SK-N-SH (cell line): ENCODE measurements around the gene TMOD4. TPM values are rescaled to one million over a fixed set of nuclear protein-coding genes. Genes with fewer than 3 reads are reported as not detected.
A peak's percentile ranks its signal among the peaks of the same experiment; 100 is the strongest.

Source experiments
- CTCF ChIA-PET: fragments of 300-600, 350-600 bp; formaldehyde crosslinking; extraction: SDS; loops from one replicate; lab custom pipeline; 2021; lab: Yijun Ruan, JAX
- POLR2A ChIA-PET: fragments of 350-600 bp; sonication (Branson Sonifier 250); formaldehyde crosslinking; extraction: SDS; loops from one replicate; lab custom pipeline; 2020; ENCODE audit warnings: antibody characterized with exemption, inconsistent platforms; lab: Yijun Ruan, JAX
- DNase-seq: peaks from one replicate; pipeline ENCODE4 v3.0.0; 2012
- H2AFZ ChIP-seq: fragments of 200-600 bp; sonication (generic); 2 replicates; pipeline ENCODE4 v1.8.1; 2016; ENCODE audit warnings: antibody characterized with exemption, mild to moderate bottlenecking, low read depth
- H3F3A ChIP-seq: fragments of 200-600 bp; sonication (generic); replicated peaks from 2 replicates; pipeline ENCODE3; 2016; ENCODE audit warnings: antibody characterized with exemption, mild to moderate bottlenecking; ENCODE audit not compliant: insufficient read depth
- H3K27ac ChIP-seq, 2 experiments: fragments of 200-500 bp in 1 of 2; fragments of 200-600 bp in 1 of 2; sonication (Bioruptor generic) in 1 of 2; sonication (generic), shearing (Covaris generic) in 1 of 2; 2 replicates each; pipeline versions ENCODE4 v1.5.1 to v1.6.1; 2014 to 2016; ENCODE audit warnings: low read depth in 2 of 2, inconsistent platforms in 1 of 2, low read length in 1 of 2, mild to moderate bottlenecking in 1 of 2, mixed read lengths in 1 of 2
- H3K27me3 ChIP-seq: fragments of 200-600 bp; sonication (generic), shearing (Covaris generic); 2 replicates; pipeline ENCODE4 v1.6.1; 2016; ENCODE audit warnings: mixed run types; ENCODE audit not compliant: insufficient read depth
- H3K36me3 ChIP-seq, 2 experiments: fragments of 200-500 bp in 1 of 2; fragments of 200-600 bp in 1 of 2; sonication (Bioruptor generic) in 1 of 2; sonication (generic) in 1 of 2; replicated peaks in 1 of 2; 2 replicates each; pipeline versions ENCODE3 to v1.5.1; 2014 to 2016; ENCODE audit warnings: low read length in 1 of 2, mild to moderate bottlenecking in 1 of 2; ENCODE audit not compliant: insufficient read depth in 2 of 2, control insufficient read depth in 1 of 2
- H3K4me1 ChIP-seq, 2 experiments: fragments of 200-500 bp in 1 of 2; fragments of 200-600 bp in 1 of 2; sonication (Bioruptor generic) in 1 of 2; sonication (generic), shearing (Covaris generic) in 1 of 2; 2 replicates each; pipeline versions ENCODE4 v1.5.1 to v1.6.1; 2014 to 2016; ENCODE audit warnings: low read depth in 1 of 2, low read length in 1 of 2, mixed run types in 1 of 2; ENCODE audit not compliant: insufficient read depth in 2 of 2, control insufficient read depth in 1 of 2
- H3K4me2 ChIP-seq: fragments of 200-600 bp; sonication (generic), shearing (Covaris generic); 2 replicates; pipeline ENCODE4 v1.6.1; 2017; ENCODE audit warnings: mixed run types
- H3K4me3 ChIP-seq, 2 experiments: fragments of 200-500 bp in 1 of 2; fragments of 200-600 bp in 1 of 2; sonication (Bioruptor generic) in 1 of 2; sonication (generic), shearing (Covaris generic) in 1 of 2; 2 replicates each; pipeline versions ENCODE4 v1.5.1 to v1.8.1; 2014 to 2016; ENCODE audit warnings: low read depth in 2 of 2, inconsistent platforms in 1 of 2, low read length in 1 of 2, mild to moderate bottlenecking in 1 of 2, mixed read lengths in 1 of 2, moderate library complexity in 1 of 2
- H3K79me2 ChIP-seq: fragments of 200-600 bp; sonication (generic); 2 replicates; pipeline ENCODE4 v1.8.1; 2017; ENCODE audit warnings: mild to moderate bottlenecking; ENCODE audit not compliant: insufficient read depth
- H3K9ac ChIP-seq: fragments of 200-600 bp; sonication (generic); 2 replicates; pipeline ENCODE4 v1.6.1; 2017; ENCODE audit warnings: mixed run types
- H3K9me2 ChIP-seq: fragments of 200-600 bp; sonication (generic); 2 replicates; pipeline ENCODE4 v1.6.1; 2017; ENCODE audit warnings: mixed run types
- H3K9me3 ChIP-seq: fragments of 200-600 bp; sonication (generic); 2 replicates; pipeline ENCODE4 v1.6.1; 2017; ENCODE audit warnings: mixed run types, mild to moderate bottlenecking, moderate library complexity
- H4K20me1 ChIP-seq: fragments of 200-600 bp; sonication (generic); 2 replicates; pipeline ENCODE4 v1.6.1; 2017; ENCODE audit warnings: mild to moderate bottlenecking, mixed run types; ENCODE audit not compliant: insufficient read depth
- ELF1 ChIP-seq: IDR thresholded peaks from 2 replicates; pipeline ENCODE4 v1.4.0; 2012
- FOXJ3 ChIP-seq: sonication (generic); formaldehyde crosslinking; IDR thresholded peaks from 2 replicates; pipeline ENCODE4 v1.5.1; 2020; ENCODE audit warnings: mild to moderate bottlenecking, missing genetic modification reagents
- GATA2 ChIP-seq: sonication (generic); formaldehyde crosslinking; IDR thresholded peaks from 2 replicates; pipeline ENCODE4 v1.5.0; 2020; ENCODE audit warnings: mild to moderate bottlenecking, missing genetic modification reagents
- IRF3 ChIP-seq: fragments of 150-350 bp; IDR thresholded peaks from 2 replicates; pipeline ENCODE4 v1.6.1; 2016; ENCODE audit warnings: mild to moderate bottlenecking, low read depth, low read length
- JUND ChIP-seq: IDR thresholded peaks from 2 replicates; pipeline ENCODE4 v1.4.0; 2012
- NFIC ChIP-seq: IDR thresholded peaks from 2 replicates; pipeline ENCODE4 v1.4.0; 2012; ENCODE audit warnings: borderline replicate concordance
- RAD21 ChIP-seq: IDR thresholded peaks from 2 replicates; pipeline ENCODE4 v1.6.1; 2012; ENCODE audit warnings: mild to moderate bottlenecking, low read length
- RCOR1 ChIP-seq: fragments of 150-350 bp; IDR thresholded peaks from 2 replicates; pipeline ENCODE4 v1.6.1; 2017; ENCODE audit warnings: antibody characterized with exemption, low read length
- RXRA ChIP-seq: IDR thresholded peaks from 2 replicates; pipeline ENCODE4 v1.4.0; 2012; ENCODE audit warnings: low read depth, mild to moderate bottlenecking, borderline replicate concordance
- SIN3A ChIP-seq: IDR thresholded peaks from 2 replicates; pipeline ENCODE4 v1.6.1; 2012; ENCODE audit warnings: low read depth, mild to moderate bottlenecking, low read length, moderate library complexity, borderline replicate concordance
- SMC3 ChIP-seq: IDR thresholded peaks from 2 replicates; pipeline ENCODE4 v1.6.1; 2012; ENCODE audit warnings: low read depth, low read length, improper control_type of control experiment
- TAF1 ChIP-seq: IDR thresholded peaks from 2 replicates; pipeline ENCODE4 v1.6.1; 2012; ENCODE audit warnings: low read depth, mild to moderate bottlenecking, low read length, moderate library complexity, borderline replicate concordance
- USF2 ChIP-seq: fragments of 150-350 bp; IDR thresholded peaks from 2 replicates; pipeline ENCODE4 v1.6.1; 2017; ENCODE audit warnings: antibody characterized with exemption, low read length, low read depth, borderline replicate concordance
- YY1 ChIP-seq: IDR thresholded peaks from 2 replicates; pipeline ENCODE4 v1.4.0; 2012; ENCODE audit warnings: low read depth, mild to moderate bottlenecking
- WGBS: methylation state at CpG from one replicate; pipeline ENCODE4 v1.1.6; 2017; ENCODE audit warnings: low lambda C conversion rate; 5-methylcytosine and 5-hydroxymethylcytosine counted together
- polyA plus RNA-seq, 3 experiments: library from polyadenylated mRNA; depleted of rRNA; stranded (reverse); fragments of >200 nt; gene quantifications; 2 replicates each; pipeline ENCODE4 v1.2.3, GENCODE V29; 2012
- TF ChIP-seq, protein P1 (sequence below): IDR thresholded peaks from 2 replicates; pipeline ENCODE4 v1.6.1; 2012; ENCODE audit warnings: mild to moderate bottlenecking, low read depth, low read length, moderate library complexity

Gene TMOD4
- polyA plus RNA-seq, 1 of the 3 experiments (the other 2 are of a cell fraction) = 0.59 TPM

DNA sequence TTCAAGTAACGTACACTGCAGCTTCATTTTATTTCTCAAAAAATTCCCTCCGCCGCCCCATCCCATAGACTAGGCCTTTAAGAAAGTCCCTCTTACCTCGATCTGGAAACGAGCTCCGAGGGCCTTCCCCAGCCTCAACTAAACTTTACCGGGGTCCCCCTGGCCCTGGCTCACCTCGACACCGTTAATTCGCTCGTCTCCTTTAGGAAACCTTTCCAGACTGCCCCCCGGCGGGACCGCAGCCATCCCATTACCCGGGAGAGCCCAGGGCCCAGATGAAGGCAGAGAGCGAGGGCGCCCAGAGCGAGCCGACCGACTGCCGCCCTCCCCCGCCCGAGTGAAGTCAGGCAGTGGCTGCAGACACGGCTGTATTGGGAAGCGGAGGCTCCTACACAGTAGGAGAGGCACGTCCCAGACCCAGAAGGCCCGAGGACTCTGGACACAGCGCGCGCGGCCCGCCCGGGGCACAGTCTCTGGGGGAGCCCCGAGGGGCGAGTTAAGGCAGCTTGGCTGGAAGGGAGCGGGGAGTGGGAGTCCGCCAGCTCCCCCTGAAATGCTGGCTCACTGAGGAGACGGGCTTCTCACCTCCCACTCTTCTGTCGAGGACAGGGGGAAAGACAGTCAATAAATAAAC, 44.0 kb downstream of the TMOD4 start:
- POLR2A ChIA-PET = no interaction called here
- no peak overlapping the region for H3K4me2 ChIP-seq
- H3K36me3 ChIP-seq = no peaks in the 10 kb centered on the region
- H3K27ac ChIP-seq = no peak overlapping the region
- no peaks in the 10 kb centered on the region for H4K20me1 ChIP-seq
- no peaks in the 10 kb centered on the region for H3K79me2 ChIP-seq
- H3K9me2 ChIP-seq = no peaks in the 10 kb centered on the region
- CTCF ChIA-PET = interaction anchor here (0.7 to 1.7 kb wide), 2 partner anchors 32 to 876 kb away, joined by 3 to 8 read pairs; no protein-coding TSS in a partner anchor
- no peak overlapping the region for H2AFZ ChIP-seq
- peaks cover 13% of the 10 kb centered on the region for H3F3A ChIP-seq
- no peak overlapping the region for H3K9ac ChIP-seq
- peak; percentile 23 for DNase-seq
- H3K4me3 ChIP-seq = no peak overlapping the region
- no peaks in the 10 kb centered on the region for H3K27me3 ChIP-seq
- H3K9me3 ChIP-seq = no peaks in the 10 kb centered on the region
- TF ChIP-seq IRF3 = no peak
- no peak for TF ChIP-seq RAD21
- no peak for TF ChIP-seq RXRA
- TF ChIP-seq, protein P1, sequence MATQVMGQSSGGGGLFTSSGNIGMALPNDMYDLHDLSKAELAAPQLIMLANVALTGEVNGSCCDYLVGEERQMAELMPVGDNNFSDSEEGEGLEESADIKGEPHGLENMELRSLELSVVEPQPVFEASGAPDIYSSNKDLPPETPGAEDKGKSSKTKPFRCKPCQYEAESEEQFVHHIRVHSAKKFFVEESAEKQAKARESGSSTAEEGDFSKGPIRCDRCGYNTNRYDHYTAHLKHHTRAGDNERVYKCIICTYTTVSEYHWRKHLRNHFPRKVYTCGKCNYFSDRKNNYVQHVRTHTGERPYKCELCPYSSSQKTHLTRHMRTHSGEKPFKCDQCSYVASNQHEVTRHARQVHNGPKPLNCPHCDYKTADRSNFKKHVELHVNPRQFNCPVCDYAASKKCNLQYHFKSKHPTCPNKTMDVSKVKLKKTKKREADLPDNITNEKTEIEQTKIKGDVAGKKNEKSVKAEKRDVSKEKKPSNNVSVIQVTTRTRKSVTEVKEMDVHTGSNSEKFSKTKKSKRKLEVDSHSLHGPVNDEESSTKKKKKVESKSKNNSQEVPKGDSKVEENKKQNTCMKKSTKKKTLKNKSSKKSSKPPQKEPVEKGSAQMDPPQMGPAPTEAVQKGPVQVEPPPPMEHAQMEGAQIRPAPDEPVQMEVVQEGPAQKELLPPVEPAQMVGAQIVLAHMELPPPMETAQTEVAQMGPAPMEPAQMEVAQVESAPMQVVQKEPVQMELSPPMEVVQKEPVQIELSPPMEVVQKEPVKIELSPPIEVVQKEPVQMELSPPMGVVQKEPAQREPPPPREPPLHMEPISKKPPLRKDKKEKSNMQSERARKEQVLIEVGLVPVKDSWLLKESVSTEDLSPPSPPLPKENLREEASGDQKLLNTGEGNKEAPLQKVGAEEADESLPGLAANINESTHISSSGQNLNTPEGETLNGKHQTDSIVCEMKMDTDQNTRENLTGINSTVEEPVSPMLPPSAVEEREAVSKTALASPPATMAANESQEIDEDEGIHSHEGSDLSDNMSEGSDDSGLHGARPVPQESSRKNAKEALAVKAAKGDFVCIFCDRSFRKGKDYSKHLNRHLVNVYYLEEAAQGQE = no peak
- TF ChIP-seq GATA2 = no peak
- TF ChIP-seq ELF1 = no peak
- TF ChIP-seq USF2 = no peak
- TF ChIP-seq NFIC = no peak
- TF ChIP-seq TAF1 = no peak
- no peak for TF ChIP-seq YY1
- no peak for TF ChIP-seq SIN3A
- no peak for TF ChIP-seq FOXJ3 (CRISPR knock-in tag)
- no peak for TF ChIP-seq RCOR1
- no peak for TF ChIP-seq JUND
- TF ChIP-seq SMC3 = no peak
- no peaks in the 10 kb centered on the region for H3K4me1 ChIP-seq
- 86% methylated on average over 26 of the region's 39 CpGs for WGBS
